ENCODE results near the gene ZNF79. TPM values are rescaled to one million over a fixed set of nuclear protein-coding genes. Genes with fewer than 3 reads are reported as not detected.

The ZNF79 gene
- total and polyA plus RNA-seq, 8 donors = 3.4 to 5.2 (median 4.0) TPM

DNA sequence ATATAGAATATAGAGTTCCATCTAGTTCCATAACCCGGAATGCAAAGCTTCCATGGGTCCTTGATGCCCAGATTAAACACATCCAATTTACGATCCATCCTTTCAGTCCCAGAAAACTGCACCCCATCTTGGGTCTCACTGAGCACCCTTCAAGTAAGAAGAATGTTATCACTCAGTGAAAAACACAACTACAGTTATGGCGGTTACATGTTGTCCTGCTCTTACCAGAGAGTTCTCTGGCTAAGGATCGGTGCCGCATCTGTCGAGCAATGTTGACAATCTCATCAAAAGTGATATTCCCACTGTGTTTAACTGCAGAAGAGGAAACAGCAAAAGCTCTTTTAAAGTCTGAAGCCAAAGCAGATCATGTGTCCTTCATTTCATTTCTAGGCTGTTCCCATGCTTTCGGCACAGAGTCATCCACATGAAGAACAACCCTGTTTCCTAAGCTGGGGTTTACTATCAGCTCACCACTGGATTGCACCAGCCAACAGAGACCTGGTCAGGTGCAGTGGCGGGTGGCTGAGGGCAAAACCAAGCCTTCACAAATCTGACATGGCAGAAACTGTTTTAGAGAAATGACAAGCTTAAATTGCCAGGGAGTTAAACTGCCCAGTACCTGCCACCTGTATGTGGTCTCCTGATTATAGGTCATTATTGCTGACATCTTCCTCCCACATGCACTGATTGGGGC, 24.1 kb downstream of the ZNF79 start:
- TF ChIP-seq, protein P1, sequence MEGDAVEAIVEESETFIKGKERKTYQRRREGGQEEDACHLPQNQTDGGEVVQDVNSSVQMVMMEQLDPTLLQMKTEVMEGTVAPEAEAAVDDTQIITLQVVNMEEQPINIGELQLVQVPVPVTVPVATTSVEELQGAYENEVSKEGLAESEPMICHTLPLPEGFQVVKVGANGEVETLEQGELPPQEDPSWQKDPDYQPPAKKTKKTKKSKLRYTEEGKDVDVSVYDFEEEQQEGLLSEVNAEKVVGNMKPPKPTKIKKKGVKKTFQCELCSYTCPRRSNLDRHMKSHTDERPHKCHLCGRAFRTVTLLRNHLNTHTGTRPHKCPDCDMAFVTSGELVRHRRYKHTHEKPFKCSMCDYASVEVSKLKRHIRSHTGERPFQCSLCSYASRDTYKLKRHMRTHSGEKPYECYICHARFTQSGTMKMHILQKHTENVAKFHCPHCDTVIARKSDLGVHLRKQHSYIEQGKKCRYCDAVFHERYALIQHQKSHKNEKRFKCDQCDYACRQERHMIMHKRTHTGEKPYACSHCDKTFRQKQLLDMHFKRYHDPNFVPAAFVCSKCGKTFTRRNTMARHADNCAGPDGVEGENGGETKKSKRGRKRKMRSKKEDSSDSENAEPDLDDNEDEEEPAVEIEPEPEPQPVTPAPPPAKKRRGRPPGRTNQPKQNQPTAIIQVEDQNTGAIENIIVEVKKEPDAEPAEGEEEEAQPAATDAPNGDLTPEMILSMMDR (IDR thresholded peaks at IDR 0.05) = no peak
- DNase-seq (no peak), FAIRE-seq (no peak), ATAC-seq (no peak)
- peaks cover 0 to 13% (median 11%) of the 10 kb centered on the region in 3 donors for H3K4me1 ChIP-seq
- H3K27ac ChIP-seq = no peak overlapping the region
- peak overlapping the region in 2 of 4 donors; percentile 1 to 90 for H3K4me3 ChIP-seq
- H3K9me3 ChIP-seq = no peaks in the 10 kb centered on the region
- H3K36me3 ChIP-seq = peaks cover 7 to 39% (median 12%) of the 10 kb centered on the region in 3 donors
- intact Hi-C loops (cut with DNase I) = no loop called here
- WGBS, 2 donors = 77 to 90% methylated on average over 8 of the region's 8 CpGs
- H3K27me3 ChIP-seq = no peaks in the 10 kb centered on the region

DNA sequence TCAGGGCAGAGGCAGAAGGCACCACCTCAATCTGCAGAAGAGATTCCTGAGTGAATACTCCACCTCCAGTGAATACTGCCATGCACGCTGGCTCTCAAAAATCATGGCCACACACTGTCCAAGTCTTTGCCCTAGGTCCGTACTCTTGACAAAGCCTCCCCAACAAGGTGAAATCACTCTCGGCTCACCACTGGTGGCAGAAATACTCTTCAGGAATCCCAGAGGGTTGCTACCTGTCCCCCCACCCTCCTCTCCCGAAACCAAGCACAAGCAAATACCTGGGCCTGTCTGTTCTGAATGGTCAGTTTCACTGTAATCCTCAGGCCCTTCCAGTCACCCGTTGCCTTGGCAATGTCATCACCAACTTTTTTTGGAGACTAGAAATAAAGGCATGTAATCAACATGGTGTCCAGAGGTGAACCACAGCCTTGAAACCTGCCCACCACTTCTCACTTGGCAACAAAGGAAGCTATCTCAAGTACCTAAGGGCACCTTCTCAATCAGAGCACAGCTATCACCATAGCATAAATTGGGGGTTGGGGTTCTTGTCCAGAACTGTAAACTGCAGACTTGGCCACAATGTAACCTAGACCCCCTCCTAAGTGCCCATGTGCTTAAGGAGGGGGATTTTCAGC, 25.3 kb downstream of the ZNF79 start:
- Histone ChIP-seq H3K4me3 (peak overlapping the region; percentile 72 to 90 (median 78)), H3K27me3 (no peaks in the 10 kb centered on the region), H3K4me1 (peaks cover 0 to 13% (median 11%) of the 10 kb centered on the region in 3 donors), H3K36me3 (peaks cover 7 to 33% (median 12%) of the 10 kb centered on the region in 3 donors), H3K27ac (peak overlapping the region in 1 of 4 donors; percentile 19), H3K9me3 (no peaks in the 10 kb centered on the region)
- no peak for ATAC-seq
- DNase-seq = no peak
- TF ChIP-seq, protein P1 (IDR thresholded peaks at IDR 0.05) = no peak
- FAIRE-seq = no peak
- 31 to 36% methylated on average over 5 of the region's 5 CpGs for WGBS, 2 donors
- intact Hi-C loops (cut with DNase I) = no loop called here

DNA sequence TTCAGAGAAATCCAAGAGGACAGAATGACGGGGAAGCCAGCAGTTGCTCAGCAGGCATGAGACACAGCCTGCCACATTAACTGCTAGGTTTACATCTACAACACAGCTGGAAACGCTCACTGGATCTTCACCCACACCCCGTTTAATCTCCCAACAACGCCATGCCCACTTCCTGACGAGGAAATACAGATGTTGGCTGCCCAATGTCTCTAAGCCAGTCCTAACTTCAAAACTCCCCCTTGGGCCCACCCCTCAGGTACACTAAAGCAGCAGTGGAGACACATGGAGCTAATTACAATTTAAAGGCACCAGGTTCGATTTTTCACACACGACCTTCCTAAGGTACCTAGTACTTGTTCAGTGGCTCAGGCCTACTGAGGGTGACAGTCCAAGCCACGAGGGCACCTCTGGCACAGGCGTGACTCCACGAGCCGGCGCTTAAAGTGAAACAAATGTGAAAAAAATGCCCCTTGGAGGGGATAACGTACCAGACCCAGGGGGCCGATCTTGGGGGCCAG, 26.1 kb downstream of the ZNF79 start:
- no peak for FAIRE-seq
- intact Hi-C loops (cut with DNase I) = no loop called here
- TF ChIP-seq, protein P1 (IDR thresholded peaks at IDR 0.05) = no peak
- H3K27me3 ChIP-seq = no peaks in the 10 kb centered on the region
- peaks cover 0 to 13% (median 11%) of the 10 kb centered on the region in 3 donors for H3K4me1 ChIP-seq
- ATAC-seq = peak; percentile 7 to 15 (median 8)
- no peaks in the 10 kb centered on the region for H3K9me3 ChIP-seq
- DNase-seq = peak in 2 of 6 donors; percentile 26 to 43
- H3K36me3 ChIP-seq = peaks cover 7 to 25% (median 12%) of the 10 kb centered on the region in 3 donors
- peak overlapping the region; percentile 62 to 92 (median 83) for H3K27ac ChIP-seq
- WGBS, 2 donors = 2% methylated on average over 14 of the region's 14 CpGs
- peak overlapping the region; percentile 72 to 90 (median 78) for H3K4me3 ChIP-seq

GRCh38 chr9:127450830-127451607, 26.8 kb downstream of the ZNF79 start, which contains the start of the genes LRSAM1 and RPL12:
LRSAM1 (plus strand) TSS chr9:127451510; CDS start chr9:127454528, 3,018 bp downstream.
RPL12 (minus strand) TSS chr9:127451406; CDS start chr9:127451317, 89 bp downstream.
- H3K36me3 ChIP-seq = peaks cover 7 to 25% (median 12%) of the 10 kb centered on the region in 3 donors
- H3K27me3 ChIP-seq = no peaks in the 10 kb centered on the region
- H3K4me3 ChIP-seq = peak within 1 kb of the TSS; percentile 72 to 90 (median 78)
- 1% methylated on average over 66 to 71 of the region's 71 CpGs for WGBS, 2 donors
- peaks cover 0 to 13% (median 4%) of the 10 kb centered on the region in 3 donors for H3K4me1 ChIP-seq
- no peaks in the 10 kb centered on the region for H3K9me3 ChIP-seq
- peak; percentile 82 to 91 (median 84) for ATAC-seq
- intact Hi-C loops (cut with DNase I) = no loop called here
- TF ChIP-seq, protein P1 (IDR thresholded peaks at IDR 0.05) = no peak
- DNase-seq = peak; percentile 94 to 100 (median 98)
- H3K27ac ChIP-seq = peak within 1 kb of the TSS; percentile 62 to 92 (median 83)
- FAIRE-seq = no peak

Measured in pancreas (tissue), 10 donors.